HG02970 (cell line): ENCODE results near the gene PROSER2.
"Not testable (repeated sequence)": the region's sequence is repeated elsewhere in the genome, so short reads cannot be mapped to it uniquely, and the experiment has no call there.

ENCODE experiments used
- ATAC-seq: cut with Tn5 transposase; IDR thresholded peaks from one replicate; pipeline ENCODE4 v1.9.1; 2021; ENCODE audit warnings: mild to moderate bottlenecking, moderate library complexity, moderate number of reproducible peaks; ENCODE audit not compliant: unreplicated experiment, low FRiP score

The PROSER2 gene

DNA sequence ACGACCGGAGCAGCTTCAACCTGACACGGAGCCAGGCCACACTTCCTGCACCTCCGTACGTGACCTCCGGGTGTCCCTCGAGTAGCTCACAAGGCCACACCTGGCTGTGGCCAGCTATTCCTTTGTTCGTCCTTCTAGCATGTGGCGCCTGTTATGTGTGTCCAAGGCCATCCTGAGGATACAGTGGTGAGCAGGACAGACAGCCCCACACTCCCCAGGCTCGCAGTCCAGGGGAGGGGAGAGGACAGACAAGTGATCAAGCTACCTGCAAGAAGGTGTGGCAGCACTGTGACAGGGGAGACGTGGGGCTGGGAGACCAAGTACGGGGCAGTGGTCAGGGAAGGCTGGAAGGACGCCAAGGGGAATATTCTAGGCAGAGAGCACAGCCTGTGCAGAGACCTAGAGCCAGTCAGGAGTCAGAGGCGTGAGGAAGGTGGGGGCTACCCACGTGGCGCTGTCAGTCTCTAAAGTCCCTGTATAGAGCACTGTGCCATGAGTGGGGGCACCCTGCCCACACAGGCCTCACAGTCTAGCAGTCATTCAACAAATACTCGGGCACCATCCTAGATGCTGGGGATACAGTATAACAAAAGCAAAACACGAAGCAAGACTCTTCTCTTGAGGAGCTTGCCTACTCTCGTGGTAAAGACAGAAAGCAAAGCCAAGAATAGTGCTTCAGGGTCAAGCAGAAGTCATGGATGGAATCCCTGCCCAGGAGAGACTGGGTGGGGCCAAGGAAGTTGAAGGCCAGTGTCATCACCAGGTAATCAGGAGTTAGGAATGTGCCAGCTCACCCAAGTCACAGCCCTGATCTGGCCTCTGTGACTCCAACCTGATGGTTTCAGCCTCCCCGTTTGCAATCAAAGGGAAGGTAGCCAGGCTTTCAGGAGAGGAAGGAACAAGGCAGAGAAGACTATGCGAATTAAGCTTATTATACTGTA is 58.6 kb downstream of the PROSER2 start:
- no peak for ATAC-seq

GRCh38 chr10:11882646-11883375 is 59.7 kb downstream of the PROSER2 start:
- no peak for ATAC-seq

- no peak for ATAC-seq
Measured at GRCh38 chr10:11884706-11885423, 61.7 kb downstream of the PROSER2 start.

- no peak for ATAC-seq
Measured at GRCh38 chr10:11885437-11886137, 62.4 kb downstream of the PROSER2 start.

DNA sequence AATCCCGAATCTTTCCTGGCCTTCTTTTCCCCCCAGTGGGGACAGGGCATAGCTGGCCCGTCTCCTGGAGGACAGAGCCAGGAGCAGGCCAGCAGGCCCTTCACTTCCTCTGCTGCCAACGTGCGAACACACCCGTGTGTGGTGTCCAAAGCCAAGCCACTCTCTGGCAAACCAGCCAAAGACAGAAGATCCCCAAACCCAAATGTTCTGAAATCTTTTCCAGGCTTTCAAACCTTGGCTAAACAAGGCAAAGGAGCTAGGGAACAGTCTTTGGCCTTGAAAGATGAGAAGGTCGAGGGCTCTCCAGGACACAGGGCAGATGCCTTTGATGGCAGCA is 63.0 kb downstream of the PROSER2 start:
- ATAC-seq: no peak

- ATAC-seq: no peak
Measured at GRCh38 chr10:11886851-11887250, 63.7 kb downstream of the PROSER2 start.

DNA sequence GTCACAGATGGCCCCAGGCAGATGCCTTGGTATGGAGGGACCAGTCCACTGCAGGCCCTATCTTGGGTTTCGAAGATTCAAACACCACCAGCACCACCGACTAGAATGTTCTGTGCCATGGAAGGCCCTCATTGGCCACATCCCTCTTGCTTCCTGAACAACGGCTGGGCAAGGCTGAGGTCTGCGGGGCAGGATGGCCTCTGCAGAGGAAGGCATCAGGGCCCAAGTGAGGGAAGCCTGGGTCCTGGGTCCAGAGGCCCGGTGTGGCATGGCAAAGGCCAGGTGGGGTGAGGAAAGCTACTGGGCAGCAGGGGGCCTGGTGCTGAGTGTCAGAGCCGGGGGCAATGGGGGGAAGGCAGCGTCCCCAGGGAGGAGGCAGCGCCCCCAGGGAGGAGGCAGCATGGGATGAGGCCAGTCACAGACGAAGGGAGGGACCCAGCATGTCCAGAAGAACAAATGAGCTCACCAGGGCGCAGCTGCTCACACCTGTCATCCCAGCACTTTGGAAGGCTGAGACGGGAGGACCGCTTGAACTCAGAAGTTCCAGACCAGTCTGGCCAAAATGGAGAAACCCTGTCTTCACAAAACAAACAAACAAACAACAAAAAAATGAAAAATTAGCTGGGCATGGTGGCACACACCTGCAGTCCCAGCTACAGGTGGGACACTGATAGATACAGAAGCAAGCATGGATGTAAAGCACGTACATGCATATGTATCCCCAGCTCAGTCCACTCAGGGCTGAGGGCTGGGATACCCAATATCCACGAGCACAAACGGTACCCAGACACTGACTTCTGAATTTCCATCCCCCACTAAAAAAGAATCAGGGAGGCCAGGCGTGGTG is 64.4 kb downstream of the PROSER2 start:
- no peak for ATAC-seq

GRCh38 chr10:11889263-11889662 is 66.1 kb downstream of the PROSER2 start:
- not testable (repeated sequence) for ATAC-seq

DNA sequence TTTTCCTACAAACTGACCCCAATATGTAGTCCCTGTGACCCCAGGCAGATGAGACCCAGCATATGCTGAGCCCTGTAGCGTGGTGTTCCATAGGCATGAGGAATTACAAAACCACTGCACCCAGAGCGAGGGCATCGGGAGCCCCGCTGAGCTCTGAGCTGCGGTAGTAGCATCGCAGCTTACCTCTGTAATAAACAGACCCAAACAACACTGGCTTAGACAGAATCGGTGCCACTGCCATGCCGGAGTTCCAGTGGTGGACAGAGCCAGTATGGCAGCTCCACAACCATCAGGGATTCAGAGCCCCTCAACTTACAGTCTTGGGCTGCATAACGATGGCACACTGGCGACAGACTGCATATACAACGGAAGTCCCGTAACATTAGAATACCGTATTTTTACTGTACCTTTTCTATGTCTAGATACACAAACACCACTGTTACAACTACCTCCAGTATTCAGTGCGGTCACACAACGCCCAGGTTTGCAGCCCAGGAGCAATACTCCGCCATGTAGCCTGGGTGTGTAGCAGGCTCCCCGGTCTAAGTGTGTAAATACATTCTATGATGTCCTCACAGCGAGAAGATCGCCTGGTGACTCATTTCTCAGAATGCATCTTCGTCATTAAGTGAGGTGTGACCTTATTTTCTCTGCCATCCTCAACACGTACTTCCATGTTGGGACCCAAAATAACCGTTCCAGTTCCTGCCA is 68.8 kb downstream of the PROSER2 start:
- no peak for ATAC-seq

DNA sequence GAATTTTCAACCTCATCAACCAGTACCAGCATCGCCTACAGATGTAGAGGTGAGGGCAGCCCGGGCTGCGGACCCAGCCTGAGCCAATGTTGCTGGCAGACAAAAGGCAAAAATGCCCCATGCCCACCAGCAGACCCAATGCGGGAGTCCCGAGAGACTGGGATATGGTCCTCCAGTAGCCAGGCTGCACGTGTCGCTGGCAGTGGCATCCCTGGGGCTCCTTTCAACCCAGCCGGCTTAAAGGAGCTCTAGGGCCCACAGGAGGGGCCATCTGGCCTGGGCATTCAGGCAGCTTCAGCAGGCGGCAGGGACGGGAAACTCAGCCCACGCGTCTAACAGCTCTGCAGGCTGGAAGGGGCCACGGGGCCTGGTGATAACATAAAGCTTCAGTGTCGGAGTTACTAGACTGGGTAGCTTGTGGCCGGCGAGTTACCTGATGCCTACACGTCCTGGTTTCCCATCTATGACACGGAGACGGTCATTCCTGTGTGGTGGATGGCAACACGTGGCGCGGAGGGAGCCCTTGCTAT is 70.7 kb downstream of the PROSER2 start:
- no peak for ATAC-seq

DNA sequence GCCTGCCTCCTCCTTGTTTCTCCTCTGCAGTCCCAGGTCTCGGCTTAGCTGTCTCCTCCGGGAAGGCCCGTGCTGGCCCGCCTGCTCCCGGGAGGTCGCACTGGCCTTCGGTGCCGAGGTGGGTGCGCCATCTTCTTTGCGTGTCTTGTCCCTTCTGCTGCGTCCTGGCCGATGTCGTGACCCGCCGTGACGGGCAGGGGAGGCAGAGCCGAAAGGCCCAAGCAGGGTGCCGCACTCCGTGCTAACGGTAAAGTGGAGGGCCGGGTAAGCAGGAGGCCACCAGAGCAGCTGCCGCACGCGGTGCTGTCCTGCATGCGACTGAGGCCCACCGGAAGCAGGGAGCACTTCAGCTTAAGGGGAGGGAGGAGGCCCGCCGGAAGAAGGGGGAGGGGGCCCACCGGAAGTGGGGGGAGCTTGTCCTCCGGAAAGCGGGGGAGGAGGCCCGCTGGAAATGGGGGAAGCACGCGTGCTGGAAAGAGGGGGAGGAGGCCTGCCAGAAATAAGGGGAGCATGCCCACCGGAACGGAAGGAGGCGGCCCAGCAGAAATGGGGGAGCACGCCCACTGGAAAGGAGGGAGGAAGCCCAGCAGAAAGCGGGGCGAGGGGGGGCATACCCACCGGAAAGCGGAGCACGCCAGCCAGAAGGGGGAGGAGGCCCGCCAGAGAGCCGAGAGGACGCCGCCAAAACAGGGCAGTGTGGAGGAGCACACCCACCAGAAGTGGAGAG is 71.4 kb downstream of the PROSER2 start:
- no peak for ATAC-seq

- no peak for ATAC-seq
Measured at GRCh38 chr10:11895108-11895466, 71.9 kb downstream of the PROSER2 start.

- ATAC-seq: no peak
Measured at GRCh38 chr10:11895598-11895997, 72.4 kb downstream of the PROSER2 start.

- no peak for ATAC-seq
Measured at GRCh38 chr10:11896549-11897200, 73.5 kb downstream of the PROSER2 start.

GRCh38 chr10:11898033-11898371 is 74.8 kb downstream of the PROSER2 start:
- no peak for ATAC-seq

DNA sequence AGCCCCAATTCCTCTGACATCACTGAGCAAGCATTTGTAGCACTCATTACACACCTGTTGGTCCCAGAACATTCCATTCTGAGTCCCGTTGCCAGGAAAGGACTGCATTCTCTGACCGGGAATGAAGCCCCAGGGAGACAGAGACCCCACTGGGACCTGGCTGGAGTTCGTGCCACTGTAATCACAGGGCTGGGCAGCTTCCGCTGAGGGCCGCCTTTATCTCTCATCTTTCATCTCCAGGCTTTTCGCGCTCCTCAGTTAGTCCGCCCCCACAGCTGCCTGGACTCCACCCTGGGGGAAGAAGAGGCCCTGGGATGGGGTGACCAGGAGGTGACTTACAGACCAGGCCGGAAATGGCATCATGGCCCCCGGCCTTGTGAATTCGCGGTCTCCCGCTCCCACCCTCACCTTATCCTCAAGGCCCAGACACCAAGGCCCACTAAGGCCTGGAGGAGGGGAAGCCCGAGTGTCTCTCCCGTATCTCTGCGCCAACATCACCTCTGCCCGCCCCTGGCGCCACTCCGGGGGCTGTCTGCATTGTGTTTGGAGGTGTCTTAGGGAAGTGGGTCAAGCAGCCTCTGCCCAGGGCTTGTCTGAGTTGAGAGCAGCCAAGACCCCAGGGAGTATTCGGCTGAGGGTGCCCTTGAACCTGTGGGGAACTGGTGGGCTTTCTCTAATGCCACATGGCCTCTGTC is 75.4 kb downstream of the PROSER2 start:
- ATAC-seq: no peak
